Measurements from ENCODE around the gene EPAS1.

EPAS1 gene

DNA sequence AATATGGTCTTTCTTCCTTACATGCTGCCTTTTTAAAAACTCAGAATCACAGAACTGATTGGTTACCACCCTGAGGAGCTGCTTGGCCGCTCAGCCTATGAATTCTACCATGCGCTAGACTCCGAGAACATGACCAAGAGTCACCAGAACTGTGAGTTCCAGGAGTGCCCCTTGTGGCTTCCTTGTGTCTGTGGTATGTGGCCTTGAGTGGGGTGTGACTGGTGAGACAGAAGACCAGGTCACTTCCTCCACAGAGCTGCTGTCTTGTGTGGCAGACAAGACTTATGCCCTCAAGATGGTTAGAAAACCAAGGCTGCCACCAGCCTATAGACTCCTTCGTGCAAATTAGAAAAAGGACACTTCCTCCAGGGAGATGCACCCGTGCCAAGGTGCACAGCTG, 72.6 kb downstream of the EPAS1 start:
- H3K4me1 ChIP-seq (ENCODE audit: control insufficient read depth, insufficient read depth, low read length): no peaks in the 10 kb centered on the region
- H3K4me3 ChIP-seq (ENCODE audit: low read depth, low read length): no peak overlapping the region
- no peaks in the 10 kb centered on the region for H3K27me3 ChIP-seq (ENCODE audit: control insufficient read depth, insufficient read depth, low read length)
- H3K36me3 ChIP-seq (ENCODE audit: control insufficient read depth, insufficient read depth, low read length): no peaks in the 10 kb centered on the region
- H3K9ac ChIP-seq (ENCODE audit: low read length): no peak overlapping the region
- H3K27ac ChIP-seq (ENCODE audit: low read depth, low read length): no peak overlapping the region
- peaks cover 3% of the 10 kb centered on the region; the same call in 1 of the 2 replicates for H3K9me3 ChIP-seq (ENCODE audit: control insufficient read depth, insufficient read depth, low read depth, low read length)

- no peak overlapping the region for H3K4me3 ChIP-seq (ENCODE audit: low read depth, low read length)
- peaks cover 3% of the 10 kb centered on the region; the same call in 1 of the 2 replicates for H3K9me3 ChIP-seq (ENCODE audit: control insufficient read depth, insufficient read depth, low read depth, low read length)
- no peaks in the 10 kb centered on the region for H3K36me3 ChIP-seq (ENCODE audit: control insufficient read depth, insufficient read depth, low read length)
- no peak overlapping the region for H3K27ac ChIP-seq (ENCODE audit: low read depth, low read length)
- no peak overlapping the region for H3K9ac ChIP-seq (ENCODE audit: low read length)
- no peaks in the 10 kb centered on the region for H3K27me3 ChIP-seq (ENCODE audit: control insufficient read depth, insufficient read depth, low read length)
- no peaks in the 10 kb centered on the region for H3K4me1 ChIP-seq (ENCODE audit: control insufficient read depth, insufficient read depth, low read length)
Measured at GRCh38 chr2:46371854-46372253, 74.6 kb downstream of the EPAS1 start.

- Histone ChIP-seq H3K9ac (ENCODE audit: low read length) (no peak overlapping the region), H3K27me3 (ENCODE audit: control insufficient read depth, insufficient read depth, low read length) (no peaks in the 10 kb centered on the region), H3K36me3 (ENCODE audit: control insufficient read depth, insufficient read depth, low read length) (no peaks in the 10 kb centered on the region), H3K27ac (ENCODE audit: low read depth, low read length) (no peak overlapping the region), H3K4me3 (ENCODE audit: low read depth, low read length) (no peak overlapping the region), H3K9me3 (ENCODE audit: control insufficient read depth, insufficient read depth, low read depth, low read length) (peaks cover 3% of the 10 kb centered on the region; the same call in 1 of the 2 replicates), H3K4me1 (ENCODE audit: control insufficient read depth, insufficient read depth, low read length) (no peaks in the 10 kb centered on the region)
Measured at GRCh38 chr2:46372475-46372874, 75.3 kb downstream of the EPAS1 start.

GRCh38 chr2:46373238-46373637, 76.0 kb downstream of the EPAS1 start:
- Histone ChIP-seq H3K36me3 (ENCODE audit: control insufficient read depth, insufficient read depth, low read length) (no peaks in the 10 kb centered on the region), H3K9me3 (ENCODE audit: control insufficient read depth, insufficient read depth, low read depth, low read length) (peaks cover 3% of the 10 kb centered on the region; the same call in 1 of the 2 replicates), H3K9ac (ENCODE audit: low read length) (no peak overlapping the region), H3K4me1 (ENCODE audit: control insufficient read depth, insufficient read depth, low read length) (no peaks in the 10 kb centered on the region), H3K27me3 (ENCODE audit: control insufficient read depth, insufficient read depth, low read length) (no peaks in the 10 kb centered on the region), H3K27ac (ENCODE audit: low read depth, low read length) (no peak overlapping the region), H3K4me3 (ENCODE audit: low read depth, low read length) (no peak overlapping the region)

DNA sequence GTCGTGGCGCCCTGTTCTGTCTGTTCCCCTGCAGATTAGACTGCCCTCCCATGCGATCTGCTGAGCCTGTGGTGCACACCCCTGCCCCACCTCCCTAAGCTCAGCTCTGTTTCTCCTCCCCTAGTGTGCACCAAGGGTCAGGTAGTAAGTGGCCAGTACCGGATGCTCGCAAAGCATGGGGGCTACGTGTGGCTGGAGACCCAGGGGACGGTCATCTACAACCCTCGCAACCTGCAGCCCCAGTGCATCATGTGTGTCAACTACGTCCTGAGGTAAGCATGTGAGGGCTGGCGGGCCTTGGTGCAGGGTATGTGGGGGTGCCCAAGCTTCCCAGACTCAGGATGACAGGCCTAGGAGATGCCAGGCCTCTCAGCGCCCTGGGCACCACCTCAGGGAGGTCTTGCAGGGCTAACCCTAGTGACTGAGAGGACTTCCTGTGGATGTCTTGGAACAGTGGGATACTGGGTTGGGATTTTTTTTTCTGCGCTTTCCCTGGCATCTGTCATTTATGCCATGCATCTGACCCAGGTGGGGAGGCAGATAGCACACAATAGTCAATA, 78.4 kb downstream of the EPAS1 start:
- peaks cover 3% of the 10 kb centered on the region; the same call in 1 of the 2 replicates for H3K9me3 ChIP-seq (ENCODE audit: control insufficient read depth, insufficient read depth, low read depth, low read length)
- no peaks in the 10 kb centered on the region for H3K36me3 ChIP-seq (ENCODE audit: control insufficient read depth, insufficient read depth, low read length)
- H3K9ac ChIP-seq (ENCODE audit: low read length): no peak overlapping the region
- no peak overlapping the region for H3K4me3 ChIP-seq (ENCODE audit: low read depth, low read length)
- H3K27ac ChIP-seq (ENCODE audit: low read depth, low read length): no peak overlapping the region
- H3K27me3 ChIP-seq (ENCODE audit: control insufficient read depth, insufficient read depth, low read length): no peaks in the 10 kb centered on the region
- no peaks in the 10 kb centered on the region for H3K4me1 ChIP-seq (ENCODE audit: control insufficient read depth, insufficient read depth, low read length)

DNA sequence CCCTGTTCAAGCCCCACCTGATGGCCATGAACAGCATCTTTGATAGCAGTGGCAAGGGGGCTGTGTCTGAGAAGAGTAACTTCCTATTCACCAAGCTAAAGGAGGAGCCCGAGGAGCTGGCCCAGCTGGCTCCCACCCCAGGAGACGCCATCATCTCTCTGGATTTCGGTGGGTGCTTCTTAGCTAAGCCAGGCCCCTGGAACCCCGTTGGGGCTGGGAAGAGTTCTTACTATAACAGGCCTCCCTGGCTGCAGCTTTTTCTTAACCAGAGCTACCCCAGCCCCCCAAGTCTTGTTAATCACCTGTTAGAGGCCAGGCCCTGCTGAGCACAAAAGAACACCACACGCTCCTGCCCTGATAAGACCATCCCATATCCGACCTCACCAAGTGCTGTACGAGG, 79.4 kb downstream of the EPAS1 start:
- no peaks in the 10 kb centered on the region for H3K36me3 ChIP-seq (ENCODE audit: control insufficient read depth, insufficient read depth, low read length)
- no peaks in the 10 kb centered on the region for H3K27me3 ChIP-seq (ENCODE audit: control insufficient read depth, insufficient read depth, low read length)
- H3K27ac ChIP-seq (ENCODE audit: low read depth, low read length): no peak overlapping the region
- H3K9me3 ChIP-seq (ENCODE audit: control insufficient read depth, insufficient read depth, low read depth, low read length): peaks cover 3% of the 10 kb centered on the region; the same call in 1 of the 2 replicates
- H3K4me3 ChIP-seq (ENCODE audit: low read depth, low read length): no peak overlapping the region
- H3K9ac ChIP-seq (ENCODE audit: low read length): no peak overlapping the region
- no peaks in the 10 kb centered on the region for H3K4me1 ChIP-seq (ENCODE audit: control insufficient read depth, insufficient read depth, low read length)

DNA sequence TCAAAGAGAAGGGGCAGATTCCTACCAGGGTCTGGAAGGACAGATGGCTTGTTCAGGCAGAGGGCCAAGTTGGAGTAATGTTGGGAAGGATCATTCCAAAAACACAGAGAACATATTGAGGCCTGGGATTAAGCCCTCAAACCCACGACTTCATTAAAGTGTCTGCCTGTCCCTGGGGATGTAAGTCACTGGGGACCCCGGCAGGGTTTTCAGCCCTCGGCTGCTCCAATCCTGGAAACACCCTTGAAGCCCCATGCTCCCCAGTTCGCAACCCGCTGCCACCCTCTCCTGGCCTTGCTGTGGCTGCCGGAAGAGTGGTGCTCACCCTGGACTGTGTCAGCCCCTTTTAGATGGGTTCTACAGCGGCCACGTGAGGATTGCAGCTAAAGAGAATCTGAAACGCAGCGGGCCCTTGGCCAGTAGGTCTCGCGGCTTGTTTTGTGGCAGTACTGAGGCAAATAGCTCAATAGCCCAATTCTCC, 79.9 kb downstream of the EPAS1 start:
- Histone ChIP-seq H3K27ac (ENCODE audit: low read depth, low read length) (no peak overlapping the region), H3K4me3 (ENCODE audit: low read depth, low read length) (no peak overlapping the region), H3K9me3 (ENCODE audit: control insufficient read depth, insufficient read depth, low read depth, low read length) (peaks cover 3% of the 10 kb centered on the region; the same call in 1 of the 2 replicates), H3K27me3 (ENCODE audit: control insufficient read depth, insufficient read depth, low read length) (no peaks in the 10 kb centered on the region), H3K9ac (ENCODE audit: low read length) (no peak overlapping the region), H3K36me3 (ENCODE audit: control insufficient read depth, insufficient read depth, low read length) (no peaks in the 10 kb centered on the region), H3K4me1 (ENCODE audit: control insufficient read depth, insufficient read depth, low read length) (no peaks in the 10 kb centered on the region)

DNA sequence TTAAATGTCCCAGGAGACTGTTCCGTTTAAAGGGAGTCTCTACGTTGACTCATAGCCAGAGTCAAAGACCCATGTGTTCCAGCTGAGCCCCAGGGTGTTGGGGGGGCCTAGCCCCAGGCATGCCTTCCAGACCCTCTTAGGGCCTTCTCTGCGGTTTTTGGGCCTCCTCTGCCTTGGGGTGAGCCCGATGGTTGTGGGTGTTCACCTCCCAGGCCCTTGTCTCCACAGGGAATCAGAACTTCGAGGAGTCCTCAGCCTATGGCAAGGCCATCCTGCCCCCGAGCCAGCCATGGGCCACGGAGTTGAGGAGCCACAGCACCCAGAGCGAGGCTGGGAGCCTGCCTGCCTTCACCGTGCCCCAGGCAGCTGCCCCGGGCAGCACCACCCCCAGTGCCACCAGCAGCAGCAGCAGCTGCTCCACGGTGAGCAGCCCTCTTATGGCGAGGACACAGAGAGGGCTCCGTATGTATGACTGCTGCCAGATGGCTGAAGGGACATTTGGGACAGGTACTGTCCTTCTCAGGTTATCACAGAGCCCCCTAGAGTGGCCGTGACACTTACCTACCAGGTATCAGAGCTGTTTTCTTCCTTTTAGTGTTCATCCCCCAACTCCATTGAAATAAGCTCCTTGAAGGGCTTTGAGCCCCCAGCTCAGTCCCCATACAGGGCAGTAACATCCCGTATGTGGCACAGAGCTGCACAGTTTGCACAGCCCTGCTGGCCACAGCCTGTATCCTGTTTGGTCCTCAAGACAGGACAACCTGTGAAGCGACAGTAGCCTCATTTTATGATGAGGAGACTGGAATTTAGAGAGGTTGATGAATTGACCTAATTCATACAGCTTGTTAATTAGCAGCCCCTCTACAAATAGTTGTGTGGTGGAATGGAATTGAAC, 80.7 kb downstream of the EPAS1 start:
- H3K9me3 ChIP-seq (ENCODE audit: control insufficient read depth, insufficient read depth, low read depth, low read length): peaks cover 3% of the 10 kb centered on the region; the same call in 1 of the 2 replicates
- H3K27me3 ChIP-seq (ENCODE audit: control insufficient read depth, insufficient read depth, low read length): no peaks in the 10 kb centered on the region
- H3K36me3 ChIP-seq (ENCODE audit: control insufficient read depth, insufficient read depth, low read length): no peaks in the 10 kb centered on the region
- H3K4me3 ChIP-seq (ENCODE audit: low read depth, low read length): no peak overlapping the region
- no peaks in the 10 kb centered on the region for H3K4me1 ChIP-seq (ENCODE audit: control insufficient read depth, insufficient read depth, low read length)
- no peak overlapping the region for H3K9ac ChIP-seq (ENCODE audit: low read length)
- H3K27ac ChIP-seq (ENCODE audit: low read depth, low read length): no peak overlapping the region

GRCh38 chr2:46378616-46379015, 81.4 kb downstream of the EPAS1 start:
- Histone ChIP-seq H3K27me3 (ENCODE audit: control insufficient read depth, insufficient read depth, low read length) (no peaks in the 10 kb centered on the region), H3K9me3 (ENCODE audit: control insufficient read depth, insufficient read depth, low read depth, low read length) (no peaks in the 10 kb centered on the region), H3K4me3 (ENCODE audit: low read depth, low read length) (no peak overlapping the region), H3K9ac (ENCODE audit: low read length) (no peak overlapping the region), H3K36me3 (ENCODE audit: control insufficient read depth, insufficient read depth, low read length) (no peaks in the 10 kb centered on the region), H3K27ac (ENCODE audit: low read depth, low read length) (no peak overlapping the region), H3K4me1 (ENCODE audit: control insufficient read depth, insufficient read depth, low read length) (no peaks in the 10 kb centered on the region)

DNA sequence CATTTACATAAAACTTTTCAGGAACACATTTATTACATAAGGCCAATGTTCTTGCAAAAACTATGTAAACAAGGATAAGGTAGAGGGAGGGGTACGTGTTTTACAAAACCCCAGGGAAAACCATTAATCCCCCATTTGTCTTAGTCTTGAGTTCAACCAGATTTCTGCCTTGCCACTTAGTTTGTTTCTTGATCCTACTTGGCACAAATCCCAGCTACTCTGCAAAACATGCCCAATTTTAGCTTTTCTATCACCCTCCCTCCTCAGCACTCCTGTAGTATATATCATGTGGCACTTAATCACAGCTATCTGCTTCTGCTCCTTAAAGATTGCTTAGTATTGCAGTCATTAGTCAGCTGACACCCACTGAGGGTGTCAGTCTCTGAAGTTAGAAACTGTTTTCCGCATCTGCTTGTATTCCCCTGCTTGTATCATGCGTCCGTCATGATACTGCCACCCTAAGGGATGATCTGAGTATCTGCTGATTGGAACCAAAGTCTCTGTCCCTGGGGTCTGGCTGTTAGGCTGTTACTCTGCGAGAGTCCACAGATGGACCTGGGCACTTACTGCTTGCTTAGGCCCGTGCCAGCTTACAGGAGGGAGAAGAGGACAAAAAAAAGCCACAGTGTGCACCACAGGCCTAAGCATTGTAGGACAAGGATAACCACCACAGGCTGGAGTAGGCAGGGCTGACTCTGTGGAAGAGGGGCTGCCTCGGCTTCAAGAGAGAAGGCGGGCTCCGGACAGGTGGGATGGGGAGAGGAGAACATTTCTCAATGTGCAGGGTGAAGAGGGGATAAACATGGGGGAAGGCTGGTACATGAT, 82.2 kb downstream of the EPAS1 start:
- Histone ChIP-seq H3K27ac (ENCODE audit: low read depth, low read length) (no peak overlapping the region), H3K4me1 (ENCODE audit: control insufficient read depth, insufficient read depth, low read length) (no peaks in the 10 kb centered on the region), H3K27me3 (ENCODE audit: control insufficient read depth, insufficient read depth, low read length) (no peaks in the 10 kb centered on the region), H3K9me3 (ENCODE audit: control insufficient read depth, insufficient read depth, low read depth, low read length) (no peaks in the 10 kb centered on the region), H3K4me3 (ENCODE audit: low read depth, low read length) (no peak overlapping the region), H3K9ac (ENCODE audit: low read length) (no peak overlapping the region), H3K36me3 (ENCODE audit: control insufficient read depth, insufficient read depth, low read length) (no peaks in the 10 kb centered on the region)
